ENCODE results near the gene PTPN12.

Gene PTPN12

DNA sequence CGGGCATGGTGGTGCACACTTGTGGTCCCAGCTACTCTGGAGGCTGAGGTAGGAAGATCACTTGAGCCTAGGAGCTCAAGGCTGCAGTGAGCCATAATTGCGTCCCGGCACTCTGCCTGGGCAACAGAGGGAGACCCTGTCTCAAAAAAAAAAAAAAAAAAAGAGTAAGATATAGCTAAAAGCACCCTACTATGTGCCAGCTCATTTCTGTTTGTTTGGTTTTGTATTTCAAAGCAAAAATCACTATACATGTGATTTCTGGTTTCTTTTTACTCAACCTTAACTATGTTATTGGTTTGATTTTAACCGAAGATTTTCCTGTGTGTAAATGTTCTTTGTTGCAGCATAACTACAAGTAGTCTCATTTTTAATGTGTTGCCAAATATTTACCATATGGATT, 92.7 kb downstream of the PTPN12 start:
- Histone ChIP-seq H3K4me3 (replicated peaks; ENCODE audit: insufficient read depth, low read length) (no peak overlapping the region), H3K27ac (replicated peaks) (no peak overlapping the region), H3K27me3 (ENCODE audit: insufficient read depth, poor library complexity, severe bottlenecking) (no peaks in the 10 kb centered on the region)
- no peak for TF ChIP-seq SPI1 (IDR thresholded peaks at IDR 0.05; ENCODE audit: borderline replicate concordance, low read depth)
- TF ChIP-seq GABPA (IDR thresholded peaks at IDR 0.05; ENCODE audit: low read depth), result no peak
- TF ChIP-seq, protein P1, sequence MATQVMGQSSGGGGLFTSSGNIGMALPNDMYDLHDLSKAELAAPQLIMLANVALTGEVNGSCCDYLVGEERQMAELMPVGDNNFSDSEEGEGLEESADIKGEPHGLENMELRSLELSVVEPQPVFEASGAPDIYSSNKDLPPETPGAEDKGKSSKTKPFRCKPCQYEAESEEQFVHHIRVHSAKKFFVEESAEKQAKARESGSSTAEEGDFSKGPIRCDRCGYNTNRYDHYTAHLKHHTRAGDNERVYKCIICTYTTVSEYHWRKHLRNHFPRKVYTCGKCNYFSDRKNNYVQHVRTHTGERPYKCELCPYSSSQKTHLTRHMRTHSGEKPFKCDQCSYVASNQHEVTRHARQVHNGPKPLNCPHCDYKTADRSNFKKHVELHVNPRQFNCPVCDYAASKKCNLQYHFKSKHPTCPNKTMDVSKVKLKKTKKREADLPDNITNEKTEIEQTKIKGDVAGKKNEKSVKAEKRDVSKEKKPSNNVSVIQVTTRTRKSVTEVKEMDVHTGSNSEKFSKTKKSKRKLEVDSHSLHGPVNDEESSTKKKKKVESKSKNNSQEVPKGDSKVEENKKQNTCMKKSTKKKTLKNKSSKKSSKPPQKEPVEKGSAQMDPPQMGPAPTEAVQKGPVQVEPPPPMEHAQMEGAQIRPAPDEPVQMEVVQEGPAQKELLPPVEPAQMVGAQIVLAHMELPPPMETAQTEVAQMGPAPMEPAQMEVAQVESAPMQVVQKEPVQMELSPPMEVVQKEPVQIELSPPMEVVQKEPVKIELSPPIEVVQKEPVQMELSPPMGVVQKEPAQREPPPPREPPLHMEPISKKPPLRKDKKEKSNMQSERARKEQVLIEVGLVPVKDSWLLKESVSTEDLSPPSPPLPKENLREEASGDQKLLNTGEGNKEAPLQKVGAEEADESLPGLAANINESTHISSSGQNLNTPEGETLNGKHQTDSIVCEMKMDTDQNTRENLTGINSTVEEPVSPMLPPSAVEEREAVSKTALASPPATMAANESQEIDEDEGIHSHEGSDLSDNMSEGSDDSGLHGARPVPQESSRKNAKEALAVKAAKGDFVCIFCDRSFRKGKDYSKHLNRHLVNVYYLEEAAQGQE (IDR thresholded peaks at IDR 0.05; ENCODE audit: insufficient replicate concordance, low read depth), result no peak
- no peak for TF ChIP-seq CTCF (IDR thresholded peaks at IDR 0.05; ENCODE audit: insufficient read depth, low read length)
- TF ChIP-seq POLR2AphosphoS5 (IDR thresholded peaks at IDR 0.05; ENCODE audit: low read depth), result no peak
- DNase-seq (ENCODE audit: low read depth in 1 of 2, low spot score in 1 of 2), result no peak

GRCh38 chr7:77631820-77632219, 94.7 kb downstream of the PTPN12 start:
- Histone ChIP-seq H3K27me3 (ENCODE audit: insufficient read depth, poor library complexity, severe bottlenecking) (no peaks in the 10 kb centered on the region), H3K27ac (replicated peaks) (no peak overlapping the region), H3K4me3 (replicated peaks; ENCODE audit: insufficient read depth, low read length) (no peak overlapping the region)
- DNase-seq (ENCODE audit: low read depth in 1 of 2, low spot score in 1 of 2), result peak; percentile 11 to 18
- TF ChIP-seq, protein P1 (IDR thresholded peaks at IDR 0.05; ENCODE audit: insufficient replicate concordance, low read depth), result no peak
- TF ChIP-seq GABPA (IDR thresholded peaks at IDR 0.05; ENCODE audit: low read depth) (no peak), POLR2AphosphoS5 (IDR thresholded peaks at IDR 0.05; ENCODE audit: low read depth) (no peak), CTCF (IDR thresholded peaks at IDR 0.05; ENCODE audit: insufficient read depth, low read length) (no peak), SPI1 (IDR thresholded peaks at IDR 0.05; ENCODE audit: borderline replicate concordance, low read depth) (no peak)

DNA sequence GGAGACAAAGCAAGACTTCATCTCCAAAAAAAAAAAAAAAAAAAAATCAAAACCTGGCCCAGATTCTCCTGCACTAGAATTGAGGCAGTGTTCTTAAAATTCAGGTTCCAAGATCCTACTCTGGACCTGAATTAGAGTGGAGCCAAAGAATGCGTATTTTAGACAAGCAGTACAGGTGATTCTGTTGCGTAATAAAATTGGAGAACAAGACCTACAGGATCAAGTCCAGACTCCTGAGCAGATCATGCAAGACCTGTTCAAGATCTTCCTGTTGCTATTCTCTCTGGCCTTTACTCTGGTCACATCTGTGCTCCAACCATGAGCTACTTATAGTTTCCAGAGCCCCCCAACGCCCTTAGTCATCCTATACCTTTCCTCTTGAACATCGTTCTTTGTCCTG, 107.7 kb downstream of the PTPN12 start:
- H3K27ac ChIP-seq (replicated peaks), result no peak overlapping the region
- H3K27me3 ChIP-seq (ENCODE audit: insufficient read depth, poor library complexity, severe bottlenecking), result no peaks in the 10 kb centered on the region
- no peak for TF ChIP-seq POLR2AphosphoS5 (IDR thresholded peaks at IDR 0.05; ENCODE audit: low read depth)
- TF ChIP-seq, protein P1 (IDR thresholded peaks at IDR 0.05; ENCODE audit: insufficient replicate concordance, low read depth), result no peak
- TF ChIP-seq SPI1 (IDR thresholded peaks at IDR 0.05; ENCODE audit: borderline replicate concordance, low read depth), result no peak
- no peak for TF ChIP-seq CTCF (IDR thresholded peaks at IDR 0.05; ENCODE audit: insufficient read depth, low read length)
- TF ChIP-seq GABPA (IDR thresholded peaks at IDR 0.05; ENCODE audit: low read depth), result no peak
- DNase-seq (ENCODE audit: low read depth in 1 of 2, low spot score in 1 of 2), result no peak
- H3K4me3 ChIP-seq (replicated peaks; ENCODE audit: insufficient read depth, low read length), result no peak overlapping the region
